Smooth muscle cell (in vitro differentiated cells): ENCODE data around the gene ZNF75A. TPM values are rescaled to one million over a fixed set of nuclear protein-coding genes. Genes with fewer than 3 reads are reported as not detected.

Experiments used
- DNase-seq: peaks from one replicate; lab custom pipeline; 2025; ENCODE audit not compliant: unreplicated experiment; lab: John Stamatoyannopoulos, UW
- H2AFZ ChIP-seq: fragments of 200-600 bp; sonication (generic); 2 replicates; pipeline ENCODE4 v1.6.0; 2016; ENCODE audit warnings: antibody characterized with exemption, low read depth, mild to moderate bottlenecking
- H3F3A ChIP-seq: fragments of 200-600 bp; sonication (generic); 2 replicates; pipeline ENCODE4 v1.6.0; 2017; ENCODE audit warnings: antibody characterized with exemption, low read depth
- H3K27ac ChIP-seq: fragments of 200-600 bp; sonication (generic); 2 replicates; pipeline ENCODE4 v1.5.1; 2016; ENCODE audit warnings: low read depth, mild to moderate bottlenecking
- H3K27me3 ChIP-seq: fragments of 200-600 bp; sonication (generic); 2 replicates; pipeline ENCODE4 v1.6.1; 2016; ENCODE audit warnings: low read depth, mild to moderate bottlenecking
- H3K36me3 ChIP-seq: fragments of 200-600 bp; sonication (generic); 2 replicates; pipeline ENCODE4 v1.5.1; 2016; ENCODE audit warnings: low read depth
- H3K4me1 ChIP-seq: fragments of 200-600 bp; sonication (generic); 2 replicates; pipeline ENCODE4 v1.5.1; 2016; ENCODE audit warnings: low read depth
- H3K4me2 ChIP-seq: fragments of 200-600 bp; sonication (generic); 2 replicates; pipeline ENCODE4 v1.6.0; 2016; ENCODE audit warnings: mild to moderate bottlenecking
- H3K4me3 ChIP-seq: fragments of 200-600 bp; sonication (generic); 2 replicates; pipeline ENCODE4 v1.5.1; 2016; ENCODE audit warnings: mild to moderate bottlenecking
- H3K79me2 ChIP-seq: fragments of 200-600 bp; sonication (generic); 2 replicates; pipeline ENCODE4 v1.6.0; 2016; ENCODE audit warnings: low read depth, mild to moderate bottlenecking
- H3K9ac ChIP-seq: fragments of 200-600 bp; sonication (generic); 2 replicates; pipeline ENCODE4 v1.6.0; 2016; ENCODE audit warnings: low read depth
- H3K9me3 ChIP-seq: fragments of 200-600 bp; sonication (generic); replicated peaks from 2 replicates; pipeline ENCODE4 v1.5.1; 2016; ENCODE audit warnings: low read depth
- H4K20me1 ChIP-seq: fragments of 200-600 bp; sonication (generic); 2 replicates; pipeline ENCODE4 v1.6.0; 2016; ENCODE audit warnings: low read depth
- WGBS: methylation state at CpG from one replicate; pipeline ENCODE4 v1.1.7; 2016; ENCODE audit warnings: low lambda C conversion rate; 5-methylcytosine and 5-hydroxymethylcytosine counted together
- polyA plus RNA-seq: library from polyadenylated mRNA; unstranded; fragments of >200 nt; fragmentation: Nextera tagmentation; extraction: Ambion mirVana; gene quantifications from 2 replicates; pipeline ENCODE4 v1.2.1, GENCODE V29; 2016
- total RNA-seq: library from RNA; depleted of rRNA; stranded (reverse); fragments of >200 nt; gene quantifications from 2 replicates; pipeline ENCODE4 v1.2.3, GENCODE V29; 2014
- TF ChIP-seq, protein P1 (sequence below): fragments of 200-600 bp; sonication (generic); IDR thresholded peaks from 2 replicates; pipeline ENCODE4 v1.5.1; 2017; ENCODE audit warnings: borderline replicate concordance, mild to moderate bottlenecking, antibody characterized with exemption; ENCODE audit not compliant: insufficient read depth, poor library complexity, severe bottlenecking

The ZNF75A gene
- total and polyA plus RNA-seq, 2 experiments from 2014 or later, result 13.5 to 24.8 TPM

DNA sequence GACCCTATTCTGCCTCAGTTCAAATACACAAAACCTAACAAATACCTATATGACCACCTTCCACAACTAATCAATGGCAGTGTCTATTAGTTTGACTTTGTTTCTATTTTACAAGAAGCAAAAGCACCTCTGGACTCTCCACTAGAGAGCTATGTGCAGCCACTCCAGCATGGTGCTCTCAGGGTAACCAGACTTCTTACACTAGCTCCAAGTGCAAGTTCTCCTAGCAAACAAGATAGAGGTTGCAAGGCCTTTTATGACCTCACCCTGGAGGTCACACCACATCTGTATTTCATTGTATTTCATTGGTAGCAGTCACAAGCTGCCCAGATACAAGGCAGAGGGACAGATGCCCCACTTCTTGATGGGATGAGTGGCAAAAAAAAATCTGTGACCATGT is 30.4 kb upstream of the ZNF75A start:
- TF ChIP-seq, protein P1, sequence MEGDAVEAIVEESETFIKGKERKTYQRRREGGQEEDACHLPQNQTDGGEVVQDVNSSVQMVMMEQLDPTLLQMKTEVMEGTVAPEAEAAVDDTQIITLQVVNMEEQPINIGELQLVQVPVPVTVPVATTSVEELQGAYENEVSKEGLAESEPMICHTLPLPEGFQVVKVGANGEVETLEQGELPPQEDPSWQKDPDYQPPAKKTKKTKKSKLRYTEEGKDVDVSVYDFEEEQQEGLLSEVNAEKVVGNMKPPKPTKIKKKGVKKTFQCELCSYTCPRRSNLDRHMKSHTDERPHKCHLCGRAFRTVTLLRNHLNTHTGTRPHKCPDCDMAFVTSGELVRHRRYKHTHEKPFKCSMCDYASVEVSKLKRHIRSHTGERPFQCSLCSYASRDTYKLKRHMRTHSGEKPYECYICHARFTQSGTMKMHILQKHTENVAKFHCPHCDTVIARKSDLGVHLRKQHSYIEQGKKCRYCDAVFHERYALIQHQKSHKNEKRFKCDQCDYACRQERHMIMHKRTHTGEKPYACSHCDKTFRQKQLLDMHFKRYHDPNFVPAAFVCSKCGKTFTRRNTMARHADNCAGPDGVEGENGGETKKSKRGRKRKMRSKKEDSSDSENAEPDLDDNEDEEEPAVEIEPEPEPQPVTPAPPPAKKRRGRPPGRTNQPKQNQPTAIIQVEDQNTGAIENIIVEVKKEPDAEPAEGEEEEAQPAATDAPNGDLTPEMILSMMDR, result no peak
- Histone ChIP-seq H3K4me1 (no peaks in the 10 kb centered on the region), H3K4me3 (no peak overlapping the region), H3F3A (no peaks in the 10 kb centered on the region), H3K9me3 (no peaks in the 10 kb centered on the region), H4K20me1 (no peaks in the 10 kb centered on the region), H3K9ac (no peak overlapping the region), H3K27ac (no peak overlapping the region), H3K79me2 (no peaks in the 10 kb centered on the region), H3K36me3 (no peaks in the 10 kb centered on the region), H3K27me3 (peaks cover 16% of the 10 kb centered on the region), H2AFZ (no peak overlapping the region), H3K4me2 (no peak overlapping the region)
- no peak for DNase-seq

DNA sequence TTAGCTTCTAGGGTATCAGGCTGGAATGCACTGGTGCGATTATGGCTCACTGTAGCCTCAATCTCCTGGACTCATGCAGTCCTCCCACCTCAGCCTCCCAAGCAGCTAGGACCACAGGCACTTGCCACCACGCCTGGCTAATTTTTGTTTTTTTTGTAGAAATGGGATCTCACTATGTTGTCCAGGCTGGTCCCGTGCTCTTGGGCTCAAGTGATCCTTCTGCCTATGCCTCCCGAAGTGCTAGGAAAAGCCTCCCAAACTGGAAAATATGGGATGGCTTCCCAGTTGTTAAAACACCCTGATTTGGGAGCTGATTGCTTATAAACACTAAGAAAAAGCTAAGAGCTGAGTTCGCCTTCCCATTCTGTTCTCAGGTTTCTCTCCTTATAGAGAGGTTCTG is 28.6 kb upstream of the ZNF75A start:
- no peak overlapping the region for H2AFZ ChIP-seq
- H3K4me2 ChIP-seq, result no peak overlapping the region
- H4K20me1 ChIP-seq, result no peaks in the 10 kb centered on the region
- peaks cover 16% of the 10 kb centered on the region for H3K27me3 ChIP-seq
- no peaks in the 10 kb centered on the region for H3K9me3 ChIP-seq
- TF ChIP-seq, protein P1, result no peak
- 89% methylated on average over 5 of the region's 5 CpGs for WGBS
- H3K79me2 ChIP-seq, result no peaks in the 10 kb centered on the region
- no peak overlapping the region for H3K4me3 ChIP-seq
- H3K4me1 ChIP-seq, result no peaks in the 10 kb centered on the region
- no peaks in the 10 kb centered on the region for H3K36me3 ChIP-seq
- DNase-seq, result no peak
- no peak overlapping the region for H3K9ac ChIP-seq
- H3K27ac ChIP-seq, result no peak overlapping the region
- H3F3A ChIP-seq, result no peaks in the 10 kb centered on the region

DNA sequence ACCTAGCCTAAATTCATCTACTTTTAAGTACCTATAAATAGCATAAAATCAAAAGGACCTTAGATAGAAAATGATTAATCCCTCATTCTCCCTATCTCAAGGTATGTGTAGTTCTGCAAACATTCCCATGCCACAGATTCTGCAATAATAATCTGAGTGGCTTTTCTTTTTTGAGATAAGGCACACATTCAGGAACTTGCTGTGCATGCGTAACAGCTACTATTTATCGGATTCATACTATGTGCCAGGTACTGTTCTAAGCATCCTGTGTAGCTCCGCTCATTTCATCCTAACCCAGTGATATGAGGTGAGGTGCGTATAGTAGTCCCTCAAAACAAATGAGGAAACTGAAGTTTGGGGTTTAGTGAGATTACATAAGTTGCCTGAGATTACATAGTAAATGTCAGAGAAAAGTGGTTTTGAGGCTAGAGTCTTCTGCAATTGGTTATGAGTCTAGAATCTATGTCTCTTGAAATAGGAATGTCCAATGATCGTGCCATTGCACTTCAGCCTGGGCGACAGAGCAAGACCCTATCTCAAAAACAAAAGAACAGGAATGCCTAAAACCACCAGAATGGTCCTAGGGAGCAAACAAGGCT is 24.0 kb upstream of the ZNF75A start:
- Histone ChIP-seq H3K9ac (no peak overlapping the region), H3K27ac (no peak overlapping the region), H3K27me3 (peaks cover 14% of the 10 kb centered on the region), H4K20me1 (peaks cover 11% of the 10 kb centered on the region), H3F3A (no peaks in the 10 kb centered on the region), H3K4me1 (peaks cover 14% of the 10 kb centered on the region), H2AFZ (no peak overlapping the region), H3K9me3 (no peaks in the 10 kb centered on the region), H3K4me3 (no peak overlapping the region), H3K4me2 (no peak overlapping the region), H3K79me2 (peaks cover 27% of the 10 kb centered on the region), H3K36me3 (peaks cover 8% of the 10 kb centered on the region)
- no peak for DNase-seq
- 99% methylated on average over 6 of the region's 6 CpGs for WGBS
- TF ChIP-seq, protein P1, result no peak

DNA sequence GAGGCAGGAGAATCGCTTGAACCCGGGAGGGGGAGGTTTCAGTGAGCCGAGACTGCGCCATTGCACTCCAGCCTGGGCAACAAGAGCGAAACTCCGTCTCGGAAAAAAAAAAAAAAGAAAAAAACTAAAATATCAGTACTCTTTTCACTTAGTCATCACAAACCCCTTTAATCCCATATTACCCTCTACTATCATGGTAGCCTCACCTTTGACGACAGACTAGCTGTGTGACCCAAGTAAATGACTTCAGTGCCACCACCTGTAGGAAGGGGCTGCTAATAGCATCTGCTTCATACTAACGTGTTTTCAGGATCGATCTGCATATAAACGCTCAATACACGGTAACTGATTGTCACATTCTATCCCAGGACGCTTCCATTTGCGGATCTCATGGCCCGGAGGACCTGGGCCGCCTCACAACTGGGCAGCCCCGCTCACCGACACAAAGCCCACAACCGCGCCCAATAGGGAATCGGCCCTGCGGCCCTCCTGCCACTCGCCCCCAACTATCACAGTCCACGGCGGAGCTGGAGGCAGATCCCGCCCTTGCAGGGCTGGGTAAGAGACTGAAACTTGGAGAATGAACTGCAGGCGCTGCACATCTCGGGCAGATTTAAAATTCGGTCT is 23.1 kb upstream of the ZNF75A start:
- TF ChIP-seq, protein P1, result no peak
- WGBS, result 22% methylated on average over 29 of the region's 29 CpGs

More for the DNA sequence above, 23.1 kb upstream of the ZNF75A start:
- Histone ChIP-seq H3F3A (no peaks in the 10 kb centered on the region), H3K27ac (peak overlapping the region; percentile 98), H3K36me3 (peaks cover 12% of the 10 kb centered on the region), H3K4me1 (peaks cover 14% of the 10 kb centered on the region), H2AFZ (peak overlapping the region; percentile 83), H3K27me3 (peaks cover 6% of the 10 kb centered on the region), H4K20me1 (peaks cover 11% of the 10 kb centered on the region), H3K79me2 (peaks cover 36% of the 10 kb centered on the region), H3K4me2 (peak overlapping the region; percentile 99), H3K4me3 (peak overlapping the region; percentile 85), H3K9me3 (no peaks in the 10 kb centered on the region), H3K9ac (peak overlapping the region; percentile 93)
- DNase-seq, result no peak
